C4-2B (cell line): ENCODE data around the gene RTP2.

ENCODE experiments used
- ZFX ChIP-seq: fragments of 450-650 bp; IDR thresholded peaks from 2 replicates; pipeline ENCODE4 v1.6.1; 2017
- TF ChIP-seq, protein P1 (sequence below): fragments of 450-650 bp; conservative IDR thresholded peaks from 2 replicates; pipeline ENCODE4 v1.5.1; 2017; ENCODE audit warnings: mild to moderate bottlenecking

DNA sequence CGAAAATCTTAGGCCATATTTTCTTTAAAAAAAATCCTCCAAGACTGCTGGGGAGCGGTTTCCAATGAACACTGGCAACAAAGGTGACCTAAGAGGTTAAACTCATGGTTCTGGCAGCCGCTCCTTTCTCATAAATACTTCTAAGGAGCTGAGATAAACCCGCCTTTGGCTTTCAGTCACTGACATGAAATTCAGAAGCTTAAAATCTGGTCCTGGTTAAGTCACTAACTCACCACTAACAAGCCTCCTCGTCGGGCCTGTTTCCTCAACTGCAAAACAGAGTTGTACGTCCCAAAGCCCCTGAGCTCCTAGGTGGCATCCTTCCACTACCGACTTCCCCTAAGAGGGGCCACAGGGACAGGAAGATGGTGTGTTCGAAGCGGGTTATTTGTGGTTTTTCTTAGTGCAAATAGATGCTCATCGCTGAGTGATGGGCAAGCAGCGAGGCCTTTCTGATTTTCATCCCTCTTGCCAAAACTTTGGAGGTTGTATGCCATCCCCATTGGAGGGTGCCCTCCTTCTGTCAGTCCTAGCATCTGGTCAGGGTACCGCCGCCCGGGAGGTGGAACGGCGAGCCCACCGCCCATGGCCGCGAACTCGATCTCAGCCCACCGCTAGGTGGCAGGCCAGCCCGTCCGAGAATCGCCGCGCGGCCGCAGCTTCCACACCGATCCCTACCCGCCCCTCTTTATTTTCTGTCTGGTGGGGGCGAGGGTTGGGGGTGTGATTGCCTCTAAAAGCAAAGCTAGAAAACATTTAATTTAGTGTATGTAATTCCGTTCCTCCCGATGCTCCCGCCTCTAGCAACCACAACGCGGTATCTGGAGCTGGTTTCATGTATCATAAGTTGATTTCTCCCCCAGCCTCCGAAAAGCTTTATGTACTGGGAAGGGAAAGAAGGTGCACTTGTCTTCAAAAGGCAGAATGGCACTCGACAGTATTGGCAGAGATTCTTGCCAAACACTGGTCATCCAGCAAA is 38.4 kb upstream of the RTP2 start:
- TF ChIP-seq, protein P1, sequence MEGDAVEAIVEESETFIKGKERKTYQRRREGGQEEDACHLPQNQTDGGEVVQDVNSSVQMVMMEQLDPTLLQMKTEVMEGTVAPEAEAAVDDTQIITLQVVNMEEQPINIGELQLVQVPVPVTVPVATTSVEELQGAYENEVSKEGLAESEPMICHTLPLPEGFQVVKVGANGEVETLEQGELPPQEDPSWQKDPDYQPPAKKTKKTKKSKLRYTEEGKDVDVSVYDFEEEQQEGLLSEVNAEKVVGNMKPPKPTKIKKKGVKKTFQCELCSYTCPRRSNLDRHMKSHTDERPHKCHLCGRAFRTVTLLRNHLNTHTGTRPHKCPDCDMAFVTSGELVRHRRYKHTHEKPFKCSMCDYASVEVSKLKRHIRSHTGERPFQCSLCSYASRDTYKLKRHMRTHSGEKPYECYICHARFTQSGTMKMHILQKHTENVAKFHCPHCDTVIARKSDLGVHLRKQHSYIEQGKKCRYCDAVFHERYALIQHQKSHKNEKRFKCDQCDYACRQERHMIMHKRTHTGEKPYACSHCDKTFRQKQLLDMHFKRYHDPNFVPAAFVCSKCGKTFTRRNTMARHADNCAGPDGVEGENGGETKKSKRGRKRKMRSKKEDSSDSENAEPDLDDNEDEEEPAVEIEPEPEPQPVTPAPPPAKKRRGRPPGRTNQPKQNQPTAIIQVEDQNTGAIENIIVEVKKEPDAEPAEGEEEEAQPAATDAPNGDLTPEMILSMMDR = peak; percentile 88
- TF ChIP-seq ZFX = no peak
